Measurements from ENCODE around the gene SLC40A1.
A peak's percentile ranks its signal among the peaks of the same experiment; 100 is the strongest.
"Not testable (repeated sequence)": the region's sequence is repeated elsewhere in the genome, so short reads cannot be mapped to it uniquely, and the experiment has no call there.

Gene SLC40A1, protein sequence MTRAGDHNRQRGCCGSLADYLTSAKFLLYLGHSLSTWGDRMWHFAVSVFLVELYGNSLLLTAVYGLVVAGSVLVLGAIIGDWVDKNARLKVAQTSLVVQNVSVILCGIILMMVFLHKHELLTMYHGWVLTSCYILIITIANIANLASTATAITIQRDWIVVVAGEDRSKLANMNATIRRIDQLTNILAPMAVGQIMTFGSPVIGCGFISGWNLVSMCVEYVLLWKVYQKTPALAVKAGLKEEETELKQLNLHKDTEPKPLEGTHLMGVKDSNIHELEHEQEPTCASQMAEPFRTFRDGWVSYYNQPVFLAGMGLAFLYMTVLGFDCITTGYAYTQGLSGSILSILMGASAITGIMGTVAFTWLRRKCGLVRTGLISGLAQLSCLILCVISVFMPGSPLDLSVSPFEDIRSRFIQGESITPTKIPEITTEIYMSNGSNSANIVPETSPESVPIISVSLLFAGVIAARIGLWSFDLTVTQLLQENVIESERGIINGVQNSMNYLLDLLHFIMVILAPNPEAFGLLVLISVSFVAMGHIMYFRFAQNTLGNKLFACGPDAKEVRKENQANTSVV

DNA sequence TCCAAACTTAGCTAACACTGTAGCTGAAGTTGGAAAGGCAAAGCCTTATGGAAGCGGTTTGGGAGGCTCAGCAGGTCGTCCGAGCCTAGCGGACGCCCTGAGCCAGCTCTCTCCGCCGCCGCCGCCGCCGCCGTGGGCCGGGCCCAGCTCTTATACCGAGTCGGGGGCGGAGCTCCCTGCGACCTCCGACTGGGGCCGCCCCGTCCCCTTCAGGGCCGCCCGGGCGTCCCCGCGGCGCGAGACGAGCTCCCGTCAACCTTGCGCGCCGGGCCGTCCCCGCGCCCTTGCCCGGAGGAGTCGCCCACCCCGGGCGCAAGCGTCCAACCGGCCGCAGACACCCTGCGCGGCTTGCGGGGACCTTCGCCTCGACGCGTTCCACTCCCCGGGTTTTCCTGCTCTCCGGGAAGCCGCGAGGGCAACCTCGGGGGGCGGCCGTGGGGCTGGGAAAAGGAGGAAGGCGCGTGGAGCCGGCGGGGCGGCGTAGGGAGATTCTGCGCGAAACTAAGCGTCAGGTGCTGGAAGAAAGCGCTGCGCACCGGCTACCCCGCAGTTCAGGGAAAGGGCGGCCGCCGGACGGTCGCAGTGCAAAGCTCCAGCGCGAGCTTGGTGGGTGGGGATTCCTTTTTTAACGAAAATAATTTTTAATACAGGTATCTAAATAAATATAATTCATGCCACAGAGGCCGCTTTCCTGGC, at the start of gene SLC40A1:
Gene SLC40A1, minus strand, starts transcription at position 129 of the 696 bp plus-strand sequence. CDS start 326 bp downstream, outside the sequence.
- peak in 1 of 2 donors; percentile 24 for DNase-seq (ENCODE audit: low read depth in 2 of 2)

DNA sequence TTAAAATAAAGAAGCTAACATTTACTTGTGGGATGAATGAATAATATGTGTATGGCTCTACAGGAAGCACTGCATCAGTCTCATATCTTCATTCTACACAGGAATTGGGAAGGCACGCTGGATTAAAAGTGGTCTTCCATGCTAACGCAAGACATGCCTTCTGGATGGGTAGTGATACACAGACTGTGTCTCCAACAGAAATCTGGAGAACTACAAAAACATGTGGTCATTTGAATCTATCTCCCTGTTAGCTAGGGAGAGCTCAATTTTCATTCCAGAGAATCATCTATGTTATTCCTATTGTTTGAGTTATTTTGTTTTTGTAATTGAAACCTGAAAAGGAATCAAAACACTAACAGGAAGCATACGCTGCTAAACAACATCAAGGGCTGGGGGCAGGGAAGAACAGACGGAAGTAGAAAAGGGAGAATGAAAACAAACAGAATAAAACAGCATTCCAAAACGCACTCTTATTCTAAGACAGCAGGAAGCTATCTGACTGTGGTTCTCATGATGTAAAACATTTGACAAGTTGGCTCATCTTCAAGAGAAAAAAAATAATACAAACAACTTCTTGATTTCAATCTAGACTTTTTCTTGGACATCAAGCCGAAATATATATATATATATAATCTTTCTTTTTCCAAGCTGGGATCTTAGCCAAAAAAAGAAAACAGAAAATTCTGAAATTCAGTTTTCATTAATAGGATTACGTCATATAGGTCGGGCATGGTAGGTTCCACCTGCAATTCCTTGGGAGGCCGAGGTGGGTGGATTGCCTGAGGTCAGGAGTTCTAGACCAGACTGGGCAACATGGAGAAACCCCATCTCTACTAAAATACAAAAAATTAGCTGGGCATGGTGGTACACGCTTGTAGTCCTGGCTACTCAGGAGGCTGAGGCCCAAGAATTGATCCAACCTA, 49.2 kb upstream of the SLC40A1 start:
- DNase-seq (ENCODE audit: low read depth in 2 of 2) = no peak

DNA sequence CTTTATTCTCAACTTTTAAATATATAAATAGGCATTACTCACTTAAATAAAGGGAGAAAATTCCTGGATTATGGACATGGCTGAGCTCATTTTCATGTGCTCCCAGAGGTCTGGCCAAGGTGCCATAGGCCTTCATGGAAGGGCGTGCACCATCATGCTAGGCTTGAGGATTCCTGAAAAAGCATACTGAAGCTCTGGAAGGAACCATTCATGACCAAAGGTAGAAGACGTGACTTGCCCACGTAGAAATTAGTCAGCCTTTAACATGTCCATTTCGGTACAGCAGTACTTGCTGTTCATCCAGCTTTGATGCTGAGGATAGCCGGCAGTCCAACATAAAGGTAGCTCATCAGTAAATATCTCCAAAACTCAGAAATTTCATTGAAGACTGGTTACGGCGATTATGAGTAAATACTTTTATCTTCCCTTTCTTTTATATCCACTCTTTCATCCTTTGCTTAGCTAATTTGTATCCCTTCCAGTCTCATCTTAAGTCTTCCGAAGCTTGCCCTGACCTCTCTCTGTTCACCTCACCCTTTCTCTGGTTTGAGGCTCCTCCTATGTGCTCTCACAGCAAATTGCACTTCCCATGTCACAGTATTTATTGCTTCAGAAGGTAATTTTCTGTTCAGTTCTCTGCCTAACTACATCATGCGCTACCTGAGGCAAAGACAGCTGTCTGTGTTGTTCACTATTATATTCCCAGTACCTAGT, 48.4 kb upstream of the SLC40A1 start:
- DNase-seq (ENCODE audit: low read depth in 2 of 2) = no peak

DNA sequence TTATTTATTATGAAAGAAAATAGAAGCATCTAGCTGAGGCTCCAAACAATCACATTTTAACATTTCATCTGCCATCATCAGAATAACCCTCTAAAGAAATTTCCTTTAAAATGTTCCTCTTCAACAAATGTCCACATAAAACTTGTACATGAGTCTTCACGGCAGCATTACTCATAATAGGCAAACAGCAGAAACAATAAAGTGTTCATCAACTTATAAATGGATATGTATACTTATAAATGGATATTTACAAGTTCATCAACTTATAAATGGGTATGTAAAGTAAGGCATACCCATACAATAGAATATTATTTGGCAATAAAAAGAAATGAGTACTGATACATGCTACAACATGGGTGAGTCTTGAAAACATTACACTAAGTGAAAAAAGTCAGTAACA, 47.2 kb upstream of the SLC40A1 start:
- DNase-seq (ENCODE audit: low read depth in 2 of 2) = no peak

DNA sequence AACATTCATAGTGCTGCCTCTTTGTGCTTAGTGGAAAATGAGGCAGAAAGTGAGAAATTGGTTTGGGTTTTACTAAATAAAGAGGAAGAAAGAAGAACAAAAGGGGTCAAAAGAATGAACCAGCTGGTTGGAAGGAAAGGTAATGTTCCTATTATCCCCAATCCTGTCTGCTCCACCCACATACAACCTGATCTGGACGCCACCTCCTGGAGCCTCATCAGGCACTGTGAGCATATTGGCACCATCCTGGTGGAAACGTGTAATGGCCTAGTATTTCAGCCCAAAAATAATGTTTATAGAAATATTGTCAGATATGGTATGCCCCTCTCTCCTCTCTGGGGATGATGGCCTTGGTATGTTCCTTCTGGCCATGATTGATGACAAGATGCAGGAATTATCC, 45.0 kb upstream of the SLC40A1 start:
- no peak for DNase-seq (ENCODE audit: low read depth in 2 of 2)

DNA sequence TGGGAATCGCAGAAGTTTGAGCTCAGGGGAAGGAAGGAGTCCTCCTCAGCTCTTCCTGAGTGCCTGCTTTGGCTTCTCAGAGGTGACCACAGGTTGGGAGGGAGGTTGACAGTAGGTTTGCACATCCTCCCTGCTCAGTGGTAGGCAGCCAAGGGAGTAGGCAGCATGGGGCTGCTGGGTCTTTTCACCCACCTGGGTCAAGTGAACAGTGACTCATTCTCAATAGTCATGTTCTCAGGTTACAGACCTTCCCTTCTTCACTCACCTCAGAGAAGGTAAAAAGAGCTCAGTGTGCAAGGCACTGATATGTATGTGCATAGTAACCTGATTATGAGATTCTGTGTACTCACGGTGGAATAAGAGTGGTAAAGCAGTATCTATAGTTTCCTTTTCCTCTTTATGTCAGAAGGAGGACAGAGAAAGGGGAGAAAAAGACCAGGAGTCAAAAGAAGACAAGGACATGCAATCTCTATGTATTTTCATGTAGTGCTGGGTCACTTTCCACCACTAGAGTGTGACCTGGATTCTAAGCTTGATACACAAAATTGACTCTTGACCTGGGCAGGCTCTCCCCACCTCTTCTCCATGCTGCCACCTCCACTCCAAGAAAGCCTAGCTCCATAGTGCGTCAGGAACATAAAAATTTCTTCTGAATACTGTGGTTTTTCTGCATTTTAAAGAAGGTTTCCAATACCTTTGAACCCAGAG, 44.2 kb upstream of the SLC40A1 start:
- no peak for DNase-seq (ENCODE audit: low read depth in 2 of 2)

DNA sequence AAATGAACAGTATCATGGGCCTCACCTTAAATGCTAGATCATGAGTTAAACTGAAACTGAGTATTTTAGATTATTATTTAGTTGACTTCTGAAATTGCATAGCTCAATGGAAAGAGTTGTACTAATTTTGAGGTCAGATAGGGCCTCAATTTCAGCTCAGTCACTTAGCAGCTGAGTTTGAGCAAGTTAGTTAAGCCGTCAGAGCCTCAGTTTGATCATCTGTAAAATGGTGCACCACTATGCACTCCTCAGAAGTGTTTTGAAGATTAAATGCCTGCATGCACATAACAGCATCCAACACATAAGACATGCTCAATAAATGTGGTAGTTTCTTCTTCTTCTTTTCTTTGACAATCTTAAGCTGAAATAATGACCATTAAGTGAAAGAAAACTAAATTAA, 42.5 kb upstream of the SLC40A1 start:
- no peak for DNase-seq (ENCODE audit: low read depth in 2 of 2)

DNA sequence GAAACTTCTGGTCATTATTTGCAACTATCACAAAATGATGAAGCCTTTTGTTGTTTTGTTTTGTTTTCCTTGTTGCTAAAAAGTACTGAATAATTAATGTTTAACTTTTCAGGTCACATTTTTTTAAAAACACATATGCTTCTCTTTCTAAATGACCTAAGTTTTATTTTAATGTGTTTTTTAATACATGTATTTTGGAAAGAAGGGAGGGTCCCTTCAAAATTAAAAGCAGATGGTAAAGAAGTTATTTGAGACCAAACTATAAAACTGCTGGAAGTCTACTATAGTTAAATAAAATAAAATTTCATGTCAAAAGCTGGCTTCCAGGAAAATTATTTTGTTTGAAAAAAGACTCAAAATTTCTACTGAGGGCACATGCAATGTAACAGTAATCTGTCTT, 41.2 kb upstream of the SLC40A1 start:
- DNase-seq (ENCODE audit: low read depth in 2 of 2) = no peak

DNA sequence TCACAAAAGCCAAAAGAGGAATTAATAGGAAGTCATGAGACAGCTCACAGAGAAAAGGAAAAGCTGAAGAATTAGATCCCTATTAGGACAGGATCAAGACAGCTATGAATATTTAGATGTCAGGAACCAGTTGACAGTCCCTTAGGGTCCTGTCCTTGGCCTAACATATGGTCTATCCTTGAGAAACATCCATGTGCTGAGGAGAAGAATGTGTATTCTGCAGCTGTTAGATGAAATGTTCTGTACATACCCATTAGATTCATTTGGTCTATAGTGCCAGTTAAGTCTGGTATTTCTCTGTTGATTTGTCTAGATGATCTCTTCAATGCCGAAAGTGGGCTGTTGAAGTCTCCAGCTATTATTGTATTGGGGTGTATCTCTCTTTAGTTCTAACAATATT, 37.6 kb upstream of the SLC40A1 start:
- DNase-seq (ENCODE audit: low read depth in 2 of 2) = no peak

DNA sequence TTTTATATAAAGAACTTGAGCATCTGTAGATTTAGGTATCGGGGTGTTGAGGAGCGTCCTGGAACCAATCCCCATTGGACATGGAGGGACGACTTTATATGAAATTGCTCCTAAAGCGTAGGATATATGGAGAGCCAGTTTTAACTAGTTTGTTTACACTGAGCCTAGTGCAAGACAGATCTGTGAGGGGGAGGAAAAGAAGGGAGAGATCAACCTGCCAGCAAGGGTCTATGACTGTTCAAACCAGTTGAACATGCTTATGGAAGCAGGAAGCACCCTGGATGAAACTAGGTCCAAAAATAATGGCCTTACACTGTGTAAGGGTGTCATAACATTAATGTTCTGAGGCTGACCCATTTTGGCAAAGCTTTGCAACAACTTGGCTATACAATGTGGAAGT, 34.0 kb upstream of the SLC40A1 start:
- DNase-seq (ENCODE audit: low read depth in 2 of 2) = no peak

DNA sequence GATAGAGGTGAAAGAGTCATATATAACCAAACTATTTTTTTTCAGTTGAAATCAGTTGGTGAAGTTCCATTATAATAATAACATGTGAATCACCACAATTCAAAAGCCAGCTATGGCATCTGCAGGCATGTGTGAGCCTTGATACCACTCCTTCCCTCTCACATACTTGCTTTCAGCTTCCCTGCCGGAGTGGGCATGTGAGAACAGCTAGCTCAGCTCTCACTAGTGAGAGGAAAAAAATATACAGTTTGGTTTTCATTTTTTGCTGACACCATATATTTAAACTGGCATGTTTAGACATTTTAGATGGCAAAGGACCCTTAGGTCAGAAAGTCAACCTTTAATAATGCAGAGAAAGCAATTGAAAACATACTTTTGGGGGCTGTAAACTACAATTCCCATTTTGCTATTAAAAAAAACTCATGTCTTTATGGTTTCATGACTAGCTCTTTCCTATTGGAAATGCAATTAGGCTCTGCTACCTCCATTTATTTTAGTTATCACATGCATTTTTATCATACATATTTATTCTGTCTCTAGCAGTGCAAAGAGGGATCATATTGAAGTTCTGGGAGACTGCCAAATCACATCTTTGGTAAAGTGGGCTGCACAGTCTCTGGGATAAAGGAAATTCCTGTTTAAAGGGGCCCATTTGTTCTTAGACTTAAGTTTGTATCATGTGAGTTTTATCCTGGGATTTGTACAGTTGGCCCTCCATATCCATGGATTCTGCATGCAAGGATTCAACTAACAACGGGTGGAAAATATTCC, 33.2 kb upstream of the SLC40A1 start:
- DNase-seq (ENCODE audit: low read depth in 2 of 2) = no peak

DNA sequence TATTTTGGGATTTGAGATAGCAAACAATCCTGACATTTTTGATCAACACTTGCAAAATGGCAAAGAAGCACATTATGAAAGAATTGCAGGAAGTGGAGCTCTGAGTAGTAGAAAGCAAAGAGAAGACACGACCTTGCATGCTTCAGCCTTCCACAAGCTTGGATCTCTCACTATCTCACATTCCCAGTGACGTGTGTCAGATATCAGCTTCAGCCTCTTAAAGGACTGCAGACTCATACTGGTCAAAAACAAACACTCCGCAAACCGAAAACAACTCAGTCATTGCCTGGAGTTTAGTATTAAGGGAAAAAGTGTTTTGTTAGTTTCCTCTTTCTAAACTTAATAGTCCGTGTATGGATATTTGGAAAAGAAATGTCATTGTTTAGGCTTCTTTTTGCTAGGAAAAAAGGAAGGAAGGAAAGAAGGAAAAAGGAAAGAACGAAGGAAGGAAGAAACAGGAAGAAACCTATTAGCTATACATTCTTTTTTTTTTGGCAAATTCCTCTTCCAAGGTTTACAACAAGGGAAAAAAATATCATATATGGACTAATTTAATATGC, 32.6 kb upstream of the SLC40A1 start:
- no peak for DNase-seq (ENCODE audit: low read depth in 2 of 2)

DNA sequence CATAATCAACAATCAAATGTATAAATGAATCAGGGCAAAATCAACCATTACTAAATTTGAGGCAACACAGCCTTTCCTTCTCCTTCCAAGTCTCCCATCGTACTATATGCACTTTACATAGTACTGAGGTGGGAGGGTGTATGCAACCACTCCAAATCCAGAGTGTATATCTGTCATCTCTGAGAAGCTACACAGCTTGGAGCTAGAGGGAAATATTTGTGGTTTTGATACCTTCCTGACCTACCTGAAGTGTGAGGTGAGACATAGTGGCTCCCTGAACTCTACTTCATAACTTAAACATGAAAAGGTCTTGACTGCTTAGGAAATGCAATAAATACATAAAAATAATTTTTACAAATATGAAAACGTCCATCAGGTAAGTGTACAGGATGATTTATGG, 30.1 kb upstream of the SLC40A1 start:
- DNase-seq (ENCODE audit: low read depth in 2 of 2) = no peak

DNA sequence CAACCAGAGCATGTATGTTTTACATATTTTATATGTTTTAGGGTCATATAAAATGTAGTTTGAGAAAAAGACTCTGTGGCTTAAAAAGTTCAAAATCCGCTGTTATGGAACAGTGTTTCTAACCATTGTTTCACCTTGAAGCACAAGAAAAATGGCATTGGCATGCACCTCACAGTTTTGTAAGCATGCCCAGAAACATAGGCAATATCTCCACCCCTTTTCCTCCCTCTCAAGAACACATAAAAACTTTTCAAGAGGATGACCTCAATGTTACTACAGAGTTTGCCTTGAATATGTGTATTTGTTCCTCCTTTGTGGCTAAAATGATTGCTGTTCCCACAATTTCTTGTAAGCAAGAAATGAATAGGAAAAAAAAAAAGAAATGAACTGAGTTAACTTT, 29.3 kb upstream of the SLC40A1 start:
- DNase-seq (ENCODE audit: low read depth in 2 of 2) = no peak

DNA sequence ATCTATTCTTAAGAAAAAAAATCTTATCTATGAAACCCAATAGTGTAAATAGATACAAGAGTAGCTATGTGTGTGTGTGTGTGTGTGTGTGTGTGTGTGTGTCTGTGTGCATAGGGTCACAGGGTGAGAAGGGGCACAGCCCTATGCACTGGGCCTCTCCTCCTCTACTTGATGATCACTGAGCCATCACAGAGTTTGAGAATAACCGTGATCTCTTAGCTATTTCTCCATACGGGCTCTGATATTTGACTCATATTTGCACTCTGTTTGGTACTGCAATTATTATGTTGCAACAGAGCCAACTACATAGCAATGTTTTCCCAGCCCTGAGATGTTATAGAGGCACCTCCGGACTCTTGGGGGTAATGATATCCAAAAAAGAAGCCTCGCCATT, 28.8 kb upstream of the SLC40A1 start:
- DNase-seq (ENCODE audit: low read depth in 2 of 2) = no peak

DNA sequence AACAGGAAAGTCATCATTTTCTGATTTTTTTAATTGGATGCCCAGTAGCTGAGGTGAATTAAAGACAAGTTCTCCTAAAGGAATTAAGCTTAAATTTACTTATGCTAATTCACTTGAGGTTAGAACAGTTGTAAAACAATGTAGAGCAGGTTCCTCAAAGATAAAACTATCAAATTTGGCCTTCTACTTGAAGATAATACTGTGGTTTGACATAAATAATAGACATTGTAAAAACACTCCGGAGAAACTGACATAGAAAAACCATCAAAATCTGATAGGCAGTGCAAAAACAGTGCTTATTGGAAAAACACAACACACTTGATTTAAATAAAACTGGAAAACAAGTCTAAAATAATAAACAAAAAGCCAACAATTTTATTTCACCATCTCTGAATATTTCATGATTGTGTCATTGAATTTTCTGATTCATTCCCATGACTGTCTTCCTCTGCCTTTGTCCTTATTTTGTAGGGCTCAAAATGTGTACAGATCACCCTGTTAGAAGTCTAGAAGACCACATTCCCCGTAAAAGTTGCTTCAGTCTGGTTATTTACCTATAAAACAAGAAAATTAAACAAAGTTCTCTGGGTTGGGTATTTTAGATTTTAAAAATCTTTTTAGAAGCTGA, 28.3 kb upstream of the SLC40A1 start:
- DNase-seq (ENCODE audit: low read depth in 2 of 2) = no peak

DNA sequence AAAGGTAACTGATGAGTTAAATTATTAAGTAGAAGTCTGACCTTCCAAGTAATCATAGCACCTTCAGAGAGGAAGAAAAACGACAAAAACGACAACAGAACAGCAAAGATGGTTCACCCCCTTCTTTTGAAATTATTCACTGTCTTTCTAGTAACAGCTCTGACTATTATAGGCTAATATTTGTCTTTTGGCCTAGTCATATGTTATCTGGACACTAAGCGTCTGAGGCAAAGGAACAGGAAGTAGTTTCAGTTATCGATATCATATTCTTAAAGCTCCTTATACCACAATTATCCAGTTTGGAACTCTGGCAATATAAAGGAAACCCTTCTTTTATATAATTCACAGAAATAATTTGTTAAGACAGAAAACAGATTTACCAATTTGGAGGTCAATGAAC, 27.6 kb upstream of the SLC40A1 start:
- DNase-seq (ENCODE audit: low read depth in 2 of 2) = no peak

DNA sequence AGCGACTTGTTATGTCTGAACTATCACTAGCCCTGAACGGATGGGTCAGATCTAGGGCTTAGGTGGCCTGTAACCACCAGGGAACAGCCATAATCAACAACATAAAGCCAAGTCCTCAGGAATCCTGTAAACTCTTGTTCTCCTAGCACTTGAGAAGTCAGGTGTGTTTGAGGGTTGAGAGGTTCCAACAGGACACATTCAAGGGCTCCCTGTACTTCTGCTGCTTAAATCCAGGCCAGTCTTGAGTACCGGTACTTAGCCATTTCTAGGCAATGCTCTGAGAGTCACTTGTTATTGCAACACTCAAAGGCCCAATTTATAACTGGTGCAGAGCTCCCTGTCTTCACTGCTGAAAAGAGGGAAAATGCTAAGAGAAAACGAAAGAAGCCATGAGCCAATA, 21.6 kb upstream of the SLC40A1 start:
- no peak for DNase-seq (ENCODE audit: low read depth in 2 of 2)

DNA sequence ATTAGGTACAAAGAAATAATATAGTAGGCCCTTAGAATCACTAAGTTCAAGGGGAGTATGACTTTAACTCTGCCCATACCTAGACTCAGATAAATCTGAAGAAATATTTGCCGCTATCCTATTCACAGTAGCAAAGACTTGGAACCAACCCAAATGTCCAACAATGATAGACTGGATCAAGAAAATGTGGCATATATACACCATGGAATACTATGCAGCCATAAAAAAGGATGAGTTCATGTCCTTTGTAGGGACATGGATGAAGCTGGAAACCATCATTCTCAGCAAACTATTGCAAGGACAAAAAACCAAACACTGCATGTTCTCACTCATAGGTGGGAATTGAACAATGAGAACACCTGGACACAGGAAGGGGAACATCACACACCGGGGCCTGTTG, 21.1 kb upstream of the SLC40A1 start:
- DNase-seq (ENCODE audit: low read depth in 2 of 2) = not testable (repeated sequence)

Data from stimulated activated CD8-positive, alpha-beta memory T cell treated with anti-CD3 and anti-CD28 coated beads, Interleukin-2, amount 100 ng/mL, for 1 hour (primary cell).